ENCODE data around the gene CXCL8.

Gene CXCL8

DNA sequence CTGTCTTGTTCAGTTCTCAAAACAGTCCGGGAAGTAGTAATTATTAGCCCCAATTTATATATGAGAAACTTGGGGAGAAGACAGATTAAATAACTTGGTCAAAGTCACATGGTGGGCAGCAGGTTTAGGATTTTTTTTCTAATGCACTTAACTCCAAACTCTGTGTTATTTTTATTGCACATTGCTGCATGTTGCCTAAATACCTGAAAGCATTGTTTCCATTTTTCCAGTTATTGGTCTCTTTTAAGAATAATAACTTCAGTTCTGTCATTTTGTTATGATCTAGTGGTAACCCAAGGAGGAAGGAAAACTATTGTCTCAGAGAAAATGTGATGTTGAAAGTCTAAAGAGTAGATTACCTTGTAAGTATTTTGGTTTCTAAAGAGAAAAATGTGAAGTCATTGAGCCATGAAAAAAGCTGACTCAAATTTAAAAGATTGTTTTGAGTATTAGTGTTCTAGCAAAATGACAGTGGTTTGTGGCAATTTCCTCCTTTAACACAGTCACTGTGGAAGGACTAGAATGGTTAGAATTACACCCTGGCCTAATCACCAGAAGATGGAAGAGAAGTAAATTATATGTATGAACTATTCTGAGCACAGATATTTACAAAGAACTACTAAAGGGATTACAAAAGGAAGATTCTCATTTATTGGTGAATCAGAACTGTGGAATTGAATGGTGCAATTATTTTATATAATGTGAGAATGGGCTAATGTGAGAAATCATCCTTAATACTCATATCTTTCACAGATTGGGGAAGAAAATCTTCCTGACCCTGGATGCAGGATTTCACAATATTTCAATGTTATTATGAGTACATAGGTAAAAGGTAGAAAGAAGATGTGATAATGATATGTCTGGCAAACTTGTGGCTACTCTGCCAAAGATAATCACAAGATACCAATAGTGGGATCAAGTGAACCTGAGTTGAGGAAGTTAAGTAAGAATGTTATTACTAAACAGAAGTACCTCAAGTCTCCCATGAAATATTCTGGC is 21.7 kb upstream of the CXCL8 start:
- DNase-seq, result peak in 1 of 5 donors; percentile 72

DNA sequence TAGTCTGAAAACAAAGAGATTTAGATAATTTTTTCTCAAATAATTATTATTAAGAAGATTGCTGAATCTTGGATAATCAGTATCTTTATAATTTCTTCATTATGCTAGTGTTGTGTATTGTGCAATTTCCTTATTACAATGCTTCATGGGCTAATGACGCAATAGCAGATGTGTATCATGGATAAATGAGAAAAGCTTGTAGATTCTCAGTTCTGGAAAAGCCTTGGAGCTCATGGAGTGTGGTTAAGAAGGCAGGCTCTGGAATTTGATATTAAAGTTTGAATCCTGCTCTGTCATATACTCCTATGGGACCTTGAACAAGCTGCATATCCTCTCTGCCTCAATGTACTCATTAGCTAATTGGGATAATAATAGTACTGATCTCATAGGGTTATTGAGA is 18.9 kb upstream of the CXCL8 start:
- no peak for DNase-seq

DNA sequence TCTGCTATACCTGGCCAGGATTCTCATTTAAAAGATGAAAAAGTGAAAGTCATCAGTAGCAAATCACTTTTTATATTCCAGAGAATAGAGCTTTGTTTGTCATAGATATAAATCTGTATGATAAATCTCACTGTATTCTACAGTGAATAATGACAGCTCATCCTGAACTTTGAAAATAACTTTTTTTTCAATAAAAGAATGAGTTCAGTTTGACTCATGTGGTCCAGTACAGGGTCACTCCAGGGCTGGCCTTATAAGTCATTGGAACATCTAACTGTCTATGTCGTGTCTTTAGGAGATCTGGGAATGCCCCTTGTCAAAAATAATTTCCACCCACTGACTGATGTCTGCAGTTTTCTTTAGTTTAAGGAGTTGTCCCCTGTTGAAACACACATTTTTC is 18.5 kb upstream of the CXCL8 start:
- DNase-seq, result no peak

DNA sequence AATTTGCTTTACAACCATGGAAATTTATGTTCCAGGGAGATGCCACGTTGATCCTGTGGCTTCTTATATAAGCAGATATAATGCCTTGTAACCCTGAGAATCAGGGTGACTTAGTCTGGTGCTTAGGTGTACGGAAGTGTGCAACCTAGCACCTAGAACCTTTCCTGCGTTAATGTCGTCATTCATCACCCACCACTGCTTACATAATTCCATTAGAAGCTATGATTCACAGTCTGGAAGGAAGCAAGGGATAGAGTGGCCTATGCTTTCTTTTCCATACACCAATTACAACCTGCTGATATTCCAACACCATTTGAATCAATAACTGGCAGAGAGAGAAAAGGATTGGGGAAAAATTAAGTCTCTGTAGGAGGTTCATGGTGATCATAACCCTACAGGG is 17.3 kb upstream of the CXCL8 start:
- no peak for DNase-seq

DNA sequence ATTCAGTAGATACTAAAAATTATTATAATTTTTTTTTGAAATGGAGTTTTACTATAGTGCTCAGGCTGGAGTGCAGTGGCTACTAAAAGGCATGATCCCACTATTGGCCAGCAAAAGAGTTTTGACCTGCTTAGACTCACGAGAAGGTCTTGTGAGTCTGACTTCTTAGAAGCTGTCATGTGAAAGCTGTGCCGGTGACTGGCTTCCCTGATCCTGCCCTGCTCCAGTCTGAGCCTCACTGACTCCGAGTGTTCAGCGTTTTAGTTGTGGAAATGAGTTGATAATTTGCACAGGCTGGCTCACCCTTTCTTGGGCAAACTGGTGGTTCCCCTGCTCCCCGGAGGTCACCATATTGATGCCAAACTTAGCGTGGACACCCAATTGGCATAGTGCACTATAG is 16.4 kb upstream of the CXCL8 start:
- DNase-seq, result no peak

DNA sequence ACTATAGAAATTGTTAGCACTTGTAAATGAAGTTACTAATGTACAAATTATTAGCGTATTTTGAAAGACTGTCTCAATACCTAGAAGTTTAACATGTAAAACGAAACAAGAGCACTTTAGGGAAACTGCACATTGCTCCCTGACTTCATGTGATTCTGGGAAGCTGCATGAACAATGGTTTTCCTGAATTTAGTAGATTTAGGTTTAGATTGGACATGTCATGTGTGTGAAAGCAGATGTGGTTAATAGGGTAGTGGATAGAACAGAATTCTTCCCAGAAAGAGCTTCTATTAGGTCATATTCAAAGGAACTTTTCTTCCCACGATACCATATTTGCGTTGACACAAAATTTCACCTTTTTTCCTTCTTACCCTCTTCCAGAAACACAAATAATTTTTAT is 14.9 kb upstream of the CXCL8 start:
- no peak for DNase-seq

DNA sequence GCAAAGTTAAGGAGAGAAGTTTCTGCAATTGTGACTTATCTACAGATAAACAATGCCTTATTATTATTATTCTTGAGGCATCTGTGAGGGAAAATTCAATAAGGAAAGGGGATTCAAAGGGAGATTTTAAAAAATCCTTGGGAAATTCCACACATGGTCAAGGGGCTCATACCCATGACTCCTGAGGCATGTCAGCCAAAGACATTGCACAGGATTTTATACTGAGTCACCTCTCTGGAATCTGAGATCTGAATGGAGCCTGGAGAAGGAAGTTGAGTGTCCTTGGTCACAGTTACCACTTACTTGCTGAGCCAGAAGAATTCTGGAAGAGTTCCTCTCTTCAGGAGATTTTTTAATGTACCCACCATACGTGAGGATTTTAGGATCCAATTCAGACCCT is 14.4 kb upstream of the CXCL8 start:
- DNase-seq, result no peak

DNA sequence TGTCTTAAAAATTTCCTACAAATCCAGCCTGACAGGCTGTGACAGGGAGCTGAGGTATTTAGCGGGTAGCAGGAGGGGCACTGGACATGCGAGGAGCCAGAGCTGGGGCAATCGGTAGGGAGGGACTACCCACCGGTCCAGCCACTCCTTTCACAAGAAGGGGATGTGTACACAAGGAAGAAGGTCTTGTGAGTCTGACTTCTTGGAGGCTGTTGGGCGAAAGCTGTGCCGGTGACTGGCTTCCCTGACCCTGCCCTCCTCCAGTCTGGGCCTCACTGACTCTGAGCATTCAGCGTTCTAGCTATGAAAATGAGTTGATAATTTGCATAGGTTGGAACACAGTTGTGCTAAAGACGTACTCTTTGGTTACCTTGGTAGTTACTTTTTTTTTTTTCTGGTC is 12.7 kb upstream of the CXCL8 start:
- DNase-seq, result no peak

DNA sequence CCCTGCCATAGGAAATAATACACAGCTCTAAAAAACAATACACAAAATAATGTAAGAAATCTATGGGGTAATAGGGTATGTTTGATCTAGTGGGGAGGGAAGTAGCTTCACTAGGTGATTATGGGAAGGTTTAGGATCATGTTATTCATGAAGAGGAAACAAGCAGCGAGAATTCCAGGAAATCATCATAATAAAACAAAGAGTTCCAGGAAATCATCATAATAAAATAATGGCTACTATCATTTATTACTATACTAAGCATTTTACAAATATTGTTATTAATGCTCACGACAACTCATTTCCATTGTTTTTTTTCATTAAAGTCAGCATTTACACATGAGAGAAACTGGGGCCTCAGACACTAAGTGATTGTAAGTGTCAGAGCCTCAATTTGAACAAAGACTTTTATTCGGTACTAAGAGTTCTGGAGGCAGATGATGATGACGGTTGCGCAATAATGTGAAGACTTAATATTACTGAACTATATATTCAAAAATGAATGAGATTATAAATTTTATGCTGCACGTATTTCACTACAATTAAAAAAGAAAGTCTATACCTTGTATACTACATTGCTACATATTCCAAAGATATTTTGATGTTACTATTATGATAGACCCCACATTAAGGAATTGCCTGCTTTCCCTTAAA is 12.2 kb upstream of the CXCL8 start:
- no peak for DNase-seq

DNA sequence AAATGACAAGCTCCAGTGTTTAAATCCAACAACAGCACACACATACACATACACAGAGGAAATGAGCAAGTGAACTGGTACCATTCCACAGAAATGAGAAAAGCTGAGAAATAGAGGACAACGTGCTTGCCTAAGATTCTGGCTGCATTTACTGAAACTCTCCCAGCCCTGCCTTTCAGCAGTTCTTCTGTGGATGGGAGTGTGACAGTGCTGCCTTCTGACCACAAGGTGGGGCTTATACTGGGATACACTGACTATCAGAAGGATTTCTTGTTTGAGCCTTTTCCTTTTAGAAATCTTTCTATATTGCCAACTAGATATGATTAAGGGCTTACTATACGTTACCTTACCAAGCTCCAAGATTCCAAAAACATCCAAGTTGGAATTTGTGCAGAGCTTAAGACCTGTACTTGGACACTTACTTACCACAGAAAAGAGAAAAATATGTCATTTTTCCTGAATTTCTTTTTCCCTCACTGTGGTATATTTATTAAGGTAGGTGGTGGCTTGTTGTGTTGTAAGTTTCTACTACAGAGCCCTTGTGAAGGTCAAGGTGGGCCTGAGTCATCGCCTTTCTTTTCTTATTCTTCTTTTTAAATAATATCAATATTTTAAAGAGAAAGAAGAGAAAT is 10.7 kb upstream of the CXCL8 start:
- DNase-seq, result peak in 1 of 5 donors; percentile 41

DNA sequence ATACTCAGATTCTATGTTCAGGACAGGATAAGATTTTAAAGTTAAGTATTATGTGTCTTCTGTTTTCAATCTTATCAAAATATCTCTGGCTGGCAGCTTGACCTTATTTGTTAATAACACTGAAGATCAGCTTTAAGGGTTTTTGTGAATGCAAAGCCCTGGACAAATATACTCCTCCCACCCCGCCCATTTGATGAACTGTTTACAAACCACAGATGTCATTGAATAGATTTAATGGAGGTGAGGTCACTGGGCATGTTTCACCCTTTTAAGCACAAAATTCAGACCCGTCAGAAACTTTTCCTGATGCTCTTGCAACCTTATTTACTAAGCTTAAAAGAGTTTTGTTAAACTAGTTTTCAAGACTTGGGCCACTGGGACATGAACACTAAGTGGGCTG is 10.1 kb upstream of the CXCL8 start:
- DNase-seq, result no peak

DNA sequence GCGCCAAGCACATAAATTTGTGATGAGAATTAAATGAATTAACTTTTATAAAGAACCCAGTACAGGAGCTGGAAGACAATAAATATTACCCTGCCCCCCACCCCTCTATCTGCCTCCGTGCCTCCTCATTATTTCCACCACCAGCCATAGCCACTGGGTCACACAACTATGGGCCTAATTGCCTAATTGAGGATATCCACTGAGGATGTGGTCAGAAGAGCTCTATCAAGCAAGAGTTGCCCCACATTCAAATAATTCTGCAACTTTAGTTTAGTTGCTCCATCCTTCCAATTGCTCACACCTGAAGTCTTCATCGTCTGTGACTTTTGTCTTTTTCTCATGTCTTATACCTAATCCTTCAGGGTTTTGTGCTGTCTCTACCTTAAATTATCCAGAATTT is 9.5 kb upstream of the CXCL8 start:
- no peak for DNase-seq

DNA sequence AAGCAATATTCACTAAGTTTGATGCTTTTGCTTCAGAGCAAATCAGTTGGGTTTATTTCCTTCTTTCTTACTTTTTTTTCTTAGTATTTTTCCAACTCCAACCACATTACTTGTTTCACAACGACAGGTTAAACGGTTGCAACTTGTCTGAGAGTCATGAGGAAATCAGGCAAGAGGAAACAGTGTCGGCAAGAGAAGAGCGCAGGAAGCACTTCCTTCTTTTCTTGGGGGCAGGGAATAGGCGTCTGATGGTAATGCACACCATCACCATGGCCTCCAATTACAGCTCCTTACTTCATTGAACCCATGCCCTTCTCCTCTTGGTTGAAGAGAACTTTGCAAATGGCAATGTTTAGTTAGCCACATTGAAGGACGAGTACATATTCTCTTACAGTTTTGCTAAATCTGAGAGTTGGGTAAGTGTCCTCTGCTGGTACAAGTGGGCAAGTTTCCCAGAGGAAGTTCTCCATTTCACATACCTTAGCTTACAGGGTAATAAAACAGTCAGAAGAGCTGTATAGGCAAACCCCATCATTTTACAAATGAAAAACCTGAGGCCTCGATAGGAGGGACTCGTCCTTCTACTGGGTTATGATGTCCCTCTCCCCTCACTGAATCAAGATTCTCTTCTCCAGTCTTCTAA is 8.3 kb upstream of the CXCL8 start:
- peak in 1 of 5 donors; percentile 69 for DNase-seq

DNA sequence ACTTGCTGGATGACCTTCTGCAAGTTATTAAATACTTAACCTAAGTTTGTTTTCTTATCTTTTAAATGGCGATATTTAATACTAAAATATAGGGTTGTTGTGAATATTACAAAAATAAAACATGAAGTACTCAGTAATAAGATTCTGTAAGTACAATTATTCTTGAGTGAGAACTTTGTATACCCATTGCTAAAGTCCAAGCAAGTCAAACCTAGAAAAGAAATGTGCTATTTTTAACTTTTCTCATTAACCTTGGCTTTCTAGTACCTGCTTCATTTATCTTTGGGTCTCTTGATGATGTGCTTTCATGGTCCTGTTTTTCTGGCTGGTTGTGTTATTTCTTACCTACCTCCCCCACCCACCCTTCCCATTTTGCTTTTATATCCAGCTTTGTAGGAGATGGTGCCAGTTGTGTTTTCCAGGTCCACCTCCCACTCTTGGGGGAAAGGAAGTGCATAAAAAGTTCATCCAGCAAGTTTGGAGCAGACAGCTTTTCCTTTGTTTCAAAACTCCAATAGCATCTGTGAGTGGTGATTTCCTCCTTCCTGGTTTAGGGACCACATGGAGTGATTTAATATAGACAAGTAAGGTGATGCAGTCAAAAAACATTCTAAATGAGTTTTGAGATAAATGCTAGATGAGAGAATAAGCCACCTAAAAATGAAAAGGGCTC is 7.5 kb upstream of the CXCL8 start:
- no peak for DNase-seq

DNA sequence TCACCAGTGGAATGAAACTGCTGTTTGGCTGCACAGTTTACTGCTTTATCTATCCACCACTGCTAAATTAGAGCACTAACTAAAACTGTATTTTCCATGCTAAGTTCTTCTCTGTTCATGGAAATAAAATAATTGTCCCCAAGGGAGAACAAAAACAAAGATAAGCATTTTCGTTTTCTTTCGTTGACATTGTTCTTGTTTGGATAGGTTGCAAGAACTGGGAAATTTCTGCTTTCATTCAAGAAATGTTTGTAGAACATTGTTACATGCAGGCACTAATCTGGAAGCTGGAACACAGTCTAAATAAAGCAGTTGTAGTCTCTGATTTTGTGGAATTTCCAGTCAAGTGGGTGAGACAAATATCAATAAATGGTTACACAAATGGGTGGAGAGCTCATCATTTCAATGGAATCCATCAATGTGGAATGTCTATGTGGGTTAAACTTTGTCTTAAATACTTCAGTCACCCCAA is 5.8 kb upstream of the CXCL8 start:
- DNase-seq, result no peak

DNA sequence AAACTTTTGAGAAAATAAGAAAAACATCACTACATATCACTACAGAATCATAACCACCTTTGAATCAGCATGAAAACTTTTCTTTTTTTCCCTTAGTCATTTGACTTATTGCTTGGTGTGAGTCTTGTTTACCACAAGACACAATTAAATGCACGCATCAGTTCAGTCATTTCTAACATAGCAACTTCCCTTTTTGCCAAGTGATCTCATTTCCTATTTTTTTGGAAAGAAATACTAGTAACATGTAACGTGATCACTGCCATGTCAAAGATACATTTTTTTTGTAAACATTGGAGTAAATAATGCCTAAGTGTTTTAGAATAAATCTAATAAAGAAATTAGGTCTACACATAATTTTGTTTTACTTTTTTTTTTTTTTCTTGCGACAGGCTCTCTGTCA is 5.1 kb upstream of the CXCL8 start:
- peak in 1 of 5 donors; percentile 80 for DNase-seq

DNA sequence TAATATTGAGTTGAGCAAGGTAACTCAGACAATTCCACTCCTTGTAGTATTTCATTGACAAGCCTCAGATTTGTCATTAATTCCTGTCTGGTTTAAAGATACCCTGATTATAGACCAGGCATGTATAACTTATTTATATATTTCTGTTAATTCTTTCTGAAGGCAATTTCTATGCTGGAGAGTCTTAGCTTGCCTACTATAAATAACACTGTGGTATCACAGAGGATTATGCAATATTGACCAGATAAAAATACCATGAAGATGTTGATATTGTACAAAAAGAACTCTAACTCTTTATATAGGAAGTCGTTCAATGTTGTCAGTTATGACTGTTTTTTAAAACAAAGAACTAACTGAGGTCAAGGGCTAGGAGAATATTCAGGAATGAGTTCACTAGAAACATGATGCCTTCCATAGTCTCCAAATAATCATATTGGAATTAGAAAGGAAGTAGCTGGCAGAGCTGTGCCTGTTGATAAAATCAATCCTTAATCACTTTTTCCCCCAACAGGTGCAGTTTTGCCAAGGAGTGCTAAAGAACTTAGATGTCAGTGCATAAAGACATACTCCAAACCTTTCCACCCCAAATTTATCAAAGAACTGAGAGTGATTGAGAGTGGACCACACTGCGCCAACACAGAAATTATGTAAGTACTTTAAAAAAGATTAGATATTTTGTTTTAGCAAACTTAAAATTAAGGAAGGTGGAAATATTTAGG is 821 bp downstream of the CXCL8 start:
- no peak for DNase-seq

DNA sequence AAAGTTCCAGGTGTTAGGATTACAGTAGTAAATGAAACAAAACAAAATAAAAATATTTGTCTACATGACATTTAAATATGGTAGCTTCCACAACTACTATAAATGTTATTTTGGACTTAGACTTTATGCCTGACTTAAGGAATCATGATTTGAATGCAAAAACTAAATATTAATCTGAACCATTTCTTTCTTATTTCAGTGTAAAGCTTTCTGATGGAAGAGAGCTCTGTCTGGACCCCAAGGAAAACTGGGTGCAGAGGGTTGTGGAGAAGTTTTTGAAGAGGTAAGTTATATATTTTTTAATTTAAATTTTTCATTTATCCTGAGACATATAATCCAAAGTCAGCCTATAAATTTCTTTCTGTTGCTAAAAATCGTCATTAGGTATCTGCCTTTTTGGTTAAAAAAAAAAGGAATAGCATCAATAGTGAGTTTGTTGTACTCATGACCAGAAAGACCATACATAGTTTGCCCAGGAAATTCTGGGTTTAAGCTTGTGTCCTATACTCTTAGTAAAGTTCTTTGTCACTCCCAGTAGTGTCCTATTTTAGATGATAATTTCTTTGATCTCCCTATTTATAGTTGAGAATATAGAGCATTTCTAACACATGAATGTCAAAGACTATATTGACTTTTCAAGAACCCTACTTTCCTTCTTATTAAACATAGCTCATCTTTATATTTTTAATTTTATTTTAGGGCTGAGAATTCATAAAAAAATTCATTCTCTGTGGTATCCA is 1.6 kb downstream of the CXCL8 start:
- DNase-seq, result no peak

DNA sequence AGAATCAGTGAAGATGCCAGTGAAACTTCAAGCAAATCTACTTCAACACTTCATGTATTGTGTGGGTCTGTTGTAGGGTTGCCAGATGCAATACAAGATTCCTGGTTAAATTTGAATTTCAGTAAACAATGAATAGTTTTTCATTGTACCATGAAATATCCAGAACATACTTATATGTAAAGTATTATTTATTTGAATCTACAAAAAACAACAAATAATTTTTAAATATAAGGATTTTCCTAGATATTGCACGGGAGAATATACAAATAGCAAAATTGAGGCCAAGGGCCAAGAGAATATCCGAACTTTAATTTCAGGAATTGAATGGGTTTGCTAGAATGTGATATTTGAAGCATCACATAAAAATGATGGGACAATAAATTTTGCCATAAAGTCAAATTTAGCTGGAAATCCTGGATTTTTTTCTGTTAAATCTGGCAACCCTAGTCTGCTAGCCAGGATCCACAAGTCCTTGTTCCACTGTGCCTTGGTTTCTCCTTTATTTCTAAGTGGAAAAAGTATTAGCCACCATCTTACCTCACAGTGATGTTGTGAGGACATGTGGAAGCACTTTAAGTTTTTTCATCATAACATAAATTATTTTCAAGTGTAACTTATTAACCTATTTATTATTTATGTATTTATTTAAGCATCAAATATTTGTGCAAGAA is 2.3 kb downstream of the CXCL8 start:
- DNase-seq, result no peak

DNA sequence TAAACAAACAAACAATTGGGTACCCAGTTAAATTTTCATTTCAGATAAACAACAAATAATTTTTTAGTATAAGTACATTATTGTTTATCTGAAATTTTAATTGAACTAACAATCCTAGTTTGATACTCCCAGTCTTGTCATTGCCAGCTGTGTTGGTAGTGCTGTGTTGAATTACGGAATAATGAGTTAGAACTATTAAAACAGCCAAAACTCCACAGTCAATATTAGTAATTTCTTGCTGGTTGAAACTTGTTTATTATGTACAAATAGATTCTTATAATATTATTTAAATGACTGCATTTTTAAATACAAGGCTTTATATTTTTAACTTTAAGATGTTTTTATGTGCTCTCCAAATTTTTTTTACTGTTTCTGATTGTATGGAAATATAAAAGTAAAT is 2.9 kb downstream of the CXCL8 start:
- no peak for DNase-seq

All from T-helper 1 cell (primary cell).